Measurements from ENCODE around the gene CAPNS2.
"Not testable (repeated sequence)": the region's sequence is repeated elsewhere in the genome, so short reads cannot be mapped to it uniquely, and the experiment has no call there.

The CAPNS2 gene

DNA sequence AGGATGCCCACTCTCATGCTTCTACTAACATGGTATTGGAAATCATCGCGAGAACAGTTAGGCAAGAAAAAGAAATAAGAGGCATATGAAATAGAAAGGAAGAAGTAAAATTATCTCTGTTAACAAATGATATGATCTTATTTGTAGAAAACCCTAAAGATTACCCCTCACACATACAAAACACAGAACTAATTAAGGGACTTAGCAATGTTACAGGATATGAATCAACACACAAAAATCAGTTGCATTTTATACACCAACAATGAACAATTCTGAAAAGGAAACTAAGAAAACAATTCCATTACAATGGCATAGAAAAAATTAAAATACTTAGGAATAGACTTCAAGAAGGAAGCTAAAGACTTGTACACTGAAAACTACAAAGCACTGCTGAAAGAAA lies 2.7 kb upstream of the CAPNS2 start:
- in situ Hi-C loops (cut with MboI; ENCODE audit: low pct_unique_long_range_greater_than_20kb, low sequenced_read_pairs): no loop called here
- no peak for DNase-seq

DNA sequence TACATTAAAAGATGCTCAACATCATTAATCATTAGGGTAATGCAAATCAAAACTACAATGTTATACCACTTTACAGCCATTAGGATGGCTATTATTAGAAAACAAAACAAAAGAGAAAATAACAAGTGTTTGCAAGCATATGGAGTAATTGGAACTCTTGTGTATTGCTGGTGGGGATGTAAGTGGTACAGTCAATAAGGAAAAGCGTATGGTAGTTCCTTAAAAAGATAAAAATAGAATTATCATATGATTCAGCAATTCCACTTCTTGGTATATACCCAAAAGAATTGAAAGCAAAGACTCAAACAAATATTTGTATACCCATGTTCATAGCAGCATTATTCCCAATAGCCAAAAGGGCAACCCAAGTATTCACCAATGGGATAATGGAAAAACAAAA lies 1.4 kb upstream of the CAPNS2 start:
- no peak for DNase-seq
- in situ Hi-C loops (cut with MboI; ENCODE audit: low pct_unique_long_range_greater_than_20kb, low sequenced_read_pairs): no loop called here

DNA sequence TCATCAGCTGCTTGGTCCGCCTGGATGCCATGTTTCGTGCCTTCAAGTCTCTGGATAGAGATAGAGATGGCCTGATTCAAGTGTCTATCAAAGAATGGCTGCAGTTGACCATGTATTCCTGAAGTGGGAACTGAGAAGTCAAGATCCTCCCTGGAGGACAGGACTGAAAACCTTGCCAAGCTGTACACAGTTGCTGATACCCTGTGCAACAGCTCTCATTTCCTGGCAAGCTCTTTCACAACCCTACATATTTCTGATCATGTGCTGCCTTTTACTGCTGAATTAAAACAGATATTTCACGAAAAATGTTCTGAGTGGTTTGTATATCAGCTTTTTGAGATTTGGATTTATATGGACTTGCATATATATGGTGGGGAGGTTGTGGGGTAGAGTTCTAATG lies 898 bp downstream of the CAPNS2 start:
- no peak for DNase-seq
- in situ Hi-C loops (cut with MboI; ENCODE audit: low pct_unique_long_range_greater_than_20kb, low sequenced_read_pairs): no loop called here

DNA sequence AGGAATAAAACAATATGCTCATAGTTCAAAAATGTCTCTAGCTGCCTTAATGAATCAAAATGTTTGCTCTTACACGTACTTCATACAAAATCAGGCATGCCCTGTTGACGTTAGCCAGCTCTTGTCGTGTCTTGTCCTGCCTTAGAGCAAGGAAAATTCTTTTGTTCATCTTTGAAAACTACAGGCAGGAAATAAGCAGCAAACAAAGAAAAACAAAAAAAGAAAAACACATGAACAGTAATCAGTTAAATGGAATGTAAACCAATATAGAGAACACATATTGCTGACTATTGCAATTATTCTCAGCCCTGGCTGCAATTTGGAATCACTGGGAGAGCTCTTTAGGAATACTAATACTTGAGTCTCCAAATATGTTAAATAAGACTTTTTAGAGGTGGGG lies 1.7 kb downstream of the CAPNS2 start:
- in situ Hi-C loops (cut with MboI; ENCODE audit: low pct_unique_long_range_greater_than_20kb, low sequenced_read_pairs): no loop called here
- DNase-seq: no peak

DNA sequence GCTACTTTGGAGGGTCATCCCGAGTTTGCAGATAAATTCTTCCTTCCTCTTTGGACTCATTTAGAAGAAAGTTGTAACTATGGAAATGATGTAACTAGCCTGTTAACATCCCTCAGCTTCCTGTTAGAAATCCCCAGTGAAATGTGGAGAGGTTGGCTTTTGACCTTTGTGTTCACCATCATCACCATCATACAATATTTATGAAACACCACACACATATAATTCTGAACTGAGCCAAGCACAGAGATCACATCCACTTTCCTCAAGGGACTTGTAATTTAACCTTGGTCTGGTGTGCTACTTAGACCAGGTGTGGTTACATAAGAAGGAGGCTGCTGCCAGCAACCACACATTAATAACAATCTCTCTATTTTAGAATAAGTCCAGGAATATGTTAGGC lies 2.5 kb downstream of the CAPNS2 start:
- DNase-seq: no peak
- in situ Hi-C loops (cut with MboI; ENCODE audit: low pct_unique_long_range_greater_than_20kb, low sequenced_read_pairs): no loop called here

DNA sequence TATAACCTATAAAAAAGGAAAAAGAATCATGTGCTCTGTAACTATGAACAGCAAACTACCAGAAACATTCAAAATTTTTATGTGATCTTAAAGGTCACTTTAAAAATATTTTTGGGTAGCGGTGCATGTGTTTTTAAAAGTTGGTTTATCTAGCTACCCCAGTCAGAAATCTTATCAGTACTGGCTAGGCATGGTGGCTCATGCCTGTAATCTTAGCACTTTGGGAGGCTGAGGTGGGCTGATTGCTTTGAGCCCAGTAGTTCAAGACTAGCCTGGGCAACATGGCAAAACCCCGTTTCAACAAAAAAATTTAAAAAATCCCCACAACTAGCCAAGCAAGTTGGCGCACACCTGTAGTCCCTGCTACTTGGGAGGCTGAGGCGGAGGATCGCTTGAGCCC lies 3.7 kb downstream of the CAPNS2 start:
- in situ Hi-C loops (cut with MboI; ENCODE audit: low pct_unique_long_range_greater_than_20kb, low sequenced_read_pairs): no loop called here
- DNase-seq: no peak

DNA sequence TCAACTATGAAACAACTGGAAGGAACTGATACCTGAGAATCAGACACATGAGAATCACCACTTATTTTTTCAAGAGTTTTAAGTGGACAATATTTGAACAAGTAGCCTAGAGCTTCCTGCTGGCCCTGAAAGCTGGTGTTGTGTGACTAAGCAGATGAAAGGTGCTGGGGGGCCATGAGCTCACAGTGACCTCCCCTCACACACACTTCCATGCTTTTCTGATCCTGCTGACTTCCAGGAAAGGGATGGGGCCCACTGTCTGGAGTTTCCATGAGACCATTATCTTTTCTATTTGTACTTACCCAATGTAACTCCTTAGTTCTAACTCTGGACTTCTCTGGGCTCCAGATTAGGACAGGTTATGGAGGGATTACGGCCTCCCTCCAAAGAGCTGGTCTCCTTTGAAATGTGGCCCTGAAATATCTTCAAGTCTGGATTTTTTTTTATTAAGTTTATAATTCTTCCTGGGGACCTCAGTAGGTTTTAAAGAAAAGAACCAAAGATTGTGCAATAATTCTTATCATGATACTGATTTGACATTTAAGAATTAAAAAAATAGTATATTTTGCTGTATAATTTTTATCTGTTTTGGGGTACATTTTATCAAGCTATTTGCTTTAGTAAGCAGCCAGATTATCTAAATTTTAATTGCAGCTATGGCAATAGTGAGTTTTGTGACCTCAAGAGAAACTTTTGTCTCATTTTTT lies 4.9 kb downstream of the CAPNS2 start:
- DNase-seq: no peak
- in situ Hi-C loops (cut with MboI; ENCODE audit: low pct_unique_long_range_greater_than_20kb, low sequenced_read_pairs): no loop called here

DNA sequence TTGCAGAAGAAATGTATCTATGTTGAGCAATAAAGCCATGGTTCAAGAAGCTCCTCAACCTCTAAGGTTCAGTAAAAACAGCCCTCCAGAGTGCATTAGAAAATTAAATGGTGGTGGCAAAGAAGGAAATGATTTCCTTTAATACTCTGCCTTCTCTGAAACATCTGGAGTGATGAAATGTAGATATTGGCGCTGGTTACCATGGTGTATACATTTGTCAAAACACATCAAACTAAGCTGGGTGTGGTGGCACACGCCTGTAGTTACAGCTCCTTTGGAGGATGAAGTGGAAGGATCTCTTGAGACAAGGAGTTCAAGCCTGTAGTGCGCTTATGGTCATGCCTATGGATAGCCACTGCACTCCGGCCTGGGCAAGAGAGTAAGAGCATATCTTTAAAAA lies 6.0 kb downstream of the CAPNS2 start:
- no peak for DNase-seq
- in situ Hi-C loops (cut with MboI; ENCODE audit: low pct_unique_long_range_greater_than_20kb, low sequenced_read_pairs): no loop called here

DNA sequence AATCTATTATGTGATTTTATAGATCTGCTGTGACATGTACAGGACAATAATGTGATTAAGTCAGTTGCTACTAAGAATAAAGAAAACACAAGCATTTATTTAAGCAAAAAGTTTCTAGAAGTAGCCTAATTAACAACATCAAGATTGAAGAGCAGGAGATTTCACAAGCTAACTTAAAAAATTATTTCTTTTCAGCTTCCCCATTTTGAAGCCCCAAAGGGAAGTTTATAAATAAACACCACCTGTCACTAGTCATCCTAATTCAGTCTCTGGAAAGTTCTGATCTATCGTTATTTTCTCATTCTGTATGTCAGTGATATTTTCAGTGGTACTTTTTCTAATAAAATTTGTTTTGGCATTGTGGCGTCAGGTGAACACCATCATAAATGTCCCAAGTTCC lies 8.3 kb downstream of the CAPNS2 start:
- DNase-seq: no peak
- in situ Hi-C loops (cut with MboI; ENCODE audit: low pct_unique_long_range_greater_than_20kb, low sequenced_read_pairs): no loop called here

DNA sequence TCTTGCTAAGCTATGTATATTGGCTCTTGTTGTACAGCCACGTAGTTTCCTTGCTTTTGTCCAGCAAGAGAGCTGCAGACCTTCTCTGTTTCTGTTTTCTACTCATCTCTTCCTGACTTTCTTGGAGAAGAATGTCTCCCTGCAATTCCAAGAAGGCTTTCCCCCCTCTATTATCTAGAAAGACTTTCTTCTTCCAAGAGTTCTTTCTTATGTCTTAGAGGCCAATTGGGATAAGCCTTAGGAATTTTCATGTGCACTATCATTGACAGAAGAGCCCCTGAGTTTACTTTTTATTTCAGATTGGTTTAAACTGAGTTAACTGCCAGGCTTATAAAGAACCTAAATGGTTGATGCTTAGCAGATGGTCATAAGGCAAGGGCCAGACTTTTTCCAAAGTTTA lies 9.0 kb downstream of the CAPNS2 start:
- no peak for DNase-seq

DNA sequence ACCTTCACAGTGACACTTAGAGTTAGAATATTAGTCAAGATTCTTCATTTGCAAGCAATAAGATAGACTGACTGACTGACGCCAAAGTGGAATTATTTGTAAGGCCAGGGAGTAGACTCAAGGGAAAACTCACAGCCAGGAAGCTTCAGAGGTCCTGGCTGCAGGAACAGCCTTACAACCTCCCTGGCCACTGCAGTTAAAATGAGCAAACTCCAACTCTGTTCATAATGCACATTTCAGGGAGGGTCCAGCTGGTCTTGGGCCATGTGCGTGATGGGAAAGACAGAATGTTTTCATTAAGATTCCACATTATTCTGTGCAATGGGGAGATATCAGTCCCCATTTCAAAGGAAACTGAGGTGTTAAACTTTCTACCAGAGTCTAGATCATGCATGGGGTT lies 9.9 kb downstream of the CAPNS2 start:
- DNase-seq: no peak
- in situ Hi-C loops (cut with MboI; ENCODE audit: low pct_unique_long_range_greater_than_20kb, low sequenced_read_pairs): no loop called here

More for the DNA sequence above, 9.0 kb downstream of the CAPNS2 start:
- in situ Hi-C loops (cut with MboI; ENCODE audit: low pct_unique_long_range_greater_than_20kb, low sequenced_read_pairs): no loop called here

DNA sequence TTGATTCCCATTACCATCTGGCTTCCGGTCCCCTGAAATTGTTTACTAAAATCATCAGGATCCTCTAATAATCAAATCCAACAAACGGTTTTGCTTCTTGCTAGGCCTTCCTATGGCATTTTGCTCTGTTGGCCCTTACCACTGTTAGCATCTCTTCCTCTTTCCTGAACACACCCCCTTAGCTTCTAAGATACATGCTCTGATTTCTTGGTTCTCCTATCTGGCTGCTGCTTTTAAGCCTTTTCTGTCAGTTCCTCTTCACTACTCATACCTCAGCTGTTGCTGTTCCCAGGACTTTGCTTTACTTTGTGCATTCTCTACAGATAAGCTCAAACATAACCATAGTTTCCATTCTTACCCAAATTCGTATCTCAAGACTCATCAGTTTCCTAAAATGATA lies 11.4 kb downstream of the CAPNS2 start:
- DNase-seq: peak; percentile 15
- in situ Hi-C loops (cut with MboI; ENCODE audit: low pct_unique_long_range_greater_than_20kb, low sequenced_read_pairs): no loop called here

DNA sequence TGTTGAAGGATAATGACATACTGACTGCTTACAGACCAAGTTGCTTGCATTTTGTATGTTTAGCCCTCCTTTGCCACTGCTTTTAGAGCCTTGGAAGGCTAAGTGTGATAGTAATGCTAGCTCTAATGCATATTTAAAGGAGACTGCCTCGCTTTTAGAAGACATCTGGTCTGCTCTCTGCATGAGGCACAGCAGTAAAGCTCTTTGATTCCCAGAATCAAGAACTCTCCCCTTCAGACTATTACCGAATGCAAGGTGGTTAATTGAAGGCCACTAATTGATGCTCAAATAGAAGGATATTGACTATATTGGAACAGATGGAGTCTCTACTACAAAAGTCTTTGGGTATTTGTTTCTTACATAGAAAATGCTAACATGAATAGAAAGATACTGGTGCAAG lies 19.1 kb downstream of the CAPNS2 start:
- in situ Hi-C loops (cut with MboI; ENCODE audit: low pct_unique_long_range_greater_than_20kb, low sequenced_read_pairs): no loop called here
- DNase-seq: no peak

DNA sequence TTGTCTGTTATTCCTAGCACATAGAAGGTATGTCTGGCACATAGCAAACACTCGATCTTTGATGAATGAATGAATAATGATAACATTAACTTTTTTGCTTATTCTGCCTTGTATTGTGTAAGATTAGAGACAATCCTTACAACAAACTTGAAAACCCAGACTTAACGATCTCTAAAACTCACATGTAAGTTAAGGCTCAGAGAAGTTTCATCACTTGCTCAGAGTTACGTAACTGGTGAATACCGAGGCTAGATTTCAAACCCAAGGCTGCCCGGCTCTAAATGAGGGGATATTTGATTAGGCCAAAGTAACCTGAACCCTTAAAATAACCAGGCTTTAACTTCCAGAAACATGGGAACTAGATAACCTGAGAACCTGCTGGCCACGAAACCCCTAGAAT lies 22.3 kb downstream of the CAPNS2 start:
- in situ Hi-C loops (cut with MboI; ENCODE audit: low pct_unique_long_range_greater_than_20kb, low sequenced_read_pairs): no loop called here

DNA sequence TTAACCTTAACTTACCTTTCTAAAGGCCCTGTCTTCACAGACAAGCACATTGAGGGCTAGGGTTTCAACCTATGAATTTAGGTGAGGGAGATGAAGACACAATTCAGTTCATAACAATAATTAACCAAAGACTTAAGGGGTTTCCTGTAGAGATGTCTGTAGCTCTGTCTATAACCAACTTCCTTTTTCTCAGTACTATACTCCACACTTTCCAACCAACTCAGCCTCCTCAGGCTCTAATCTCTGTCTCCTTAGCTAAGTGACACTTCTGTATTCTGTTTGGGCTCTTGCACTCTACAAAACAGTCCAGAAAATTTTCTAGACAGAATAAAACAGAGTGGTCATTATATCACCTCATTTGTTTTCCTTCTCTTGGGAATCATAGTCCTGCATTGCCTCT lies 25.8 kb downstream of the CAPNS2 start:
- in situ Hi-C loops (cut with MboI; ENCODE audit: low pct_unique_long_range_greater_than_20kb, low sequenced_read_pairs): no loop called here
- peak; percentile 63 for DNase-seq

More for the DNA sequence above, 22.3 kb downstream of the CAPNS2 start:
- no peak for DNase-seq

DNA sequence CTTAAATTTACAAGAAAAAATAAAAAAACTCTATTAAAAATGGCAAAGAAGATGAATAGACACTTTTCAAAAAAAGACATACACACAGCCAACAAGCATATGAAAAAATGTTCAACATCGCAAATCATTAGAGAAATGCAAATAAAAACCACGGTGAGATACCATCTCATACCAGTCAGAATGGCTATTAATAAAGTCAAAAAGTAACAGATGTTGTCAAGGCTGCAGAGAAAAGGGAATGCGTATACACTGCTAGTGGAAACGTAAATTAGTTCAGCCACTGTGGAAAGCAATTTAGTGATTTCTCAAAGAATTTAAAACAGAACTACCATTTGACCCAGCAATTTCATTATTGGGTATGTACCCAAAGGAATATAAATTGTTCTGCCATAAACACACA lies 31.4 kb downstream of the CAPNS2 start:
- in situ Hi-C loops (cut with MboI; ENCODE audit: low pct_unique_long_range_greater_than_20kb, low sequenced_read_pairs): no loop called here
- DNase-seq: no peak

DNA sequence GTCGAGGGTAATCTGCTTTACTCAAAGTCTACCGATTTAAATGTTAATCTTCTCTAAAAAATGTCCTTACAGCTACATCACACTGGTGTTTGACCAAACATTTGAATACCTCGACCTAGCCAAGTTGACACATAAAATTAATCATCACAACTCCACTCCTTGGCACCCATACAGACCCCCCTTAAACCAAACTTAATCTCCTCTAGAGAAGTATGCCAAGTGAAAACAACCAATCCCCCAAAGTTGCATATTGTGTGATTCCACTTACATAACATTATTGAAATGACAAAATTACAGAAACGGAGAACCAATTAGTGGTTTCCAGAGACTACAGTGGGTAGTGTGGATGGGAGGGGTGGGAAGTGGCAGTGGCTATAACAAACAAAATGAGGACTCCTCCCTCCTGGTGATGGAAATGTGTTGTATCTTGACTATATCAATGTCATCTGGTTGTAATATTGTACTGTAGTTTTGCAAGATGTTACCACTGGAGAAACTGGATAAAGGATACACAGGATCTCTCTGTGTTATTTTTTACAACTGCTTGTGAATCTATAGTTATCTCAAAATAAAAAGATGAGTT lies 39.4 kb downstream of the CAPNS2 start:
- in situ Hi-C loops (cut with MboI; ENCODE audit: low pct_unique_long_range_greater_than_20kb, low sequenced_read_pairs): no loop called here
- DNase-seq: no peak

DNA sequence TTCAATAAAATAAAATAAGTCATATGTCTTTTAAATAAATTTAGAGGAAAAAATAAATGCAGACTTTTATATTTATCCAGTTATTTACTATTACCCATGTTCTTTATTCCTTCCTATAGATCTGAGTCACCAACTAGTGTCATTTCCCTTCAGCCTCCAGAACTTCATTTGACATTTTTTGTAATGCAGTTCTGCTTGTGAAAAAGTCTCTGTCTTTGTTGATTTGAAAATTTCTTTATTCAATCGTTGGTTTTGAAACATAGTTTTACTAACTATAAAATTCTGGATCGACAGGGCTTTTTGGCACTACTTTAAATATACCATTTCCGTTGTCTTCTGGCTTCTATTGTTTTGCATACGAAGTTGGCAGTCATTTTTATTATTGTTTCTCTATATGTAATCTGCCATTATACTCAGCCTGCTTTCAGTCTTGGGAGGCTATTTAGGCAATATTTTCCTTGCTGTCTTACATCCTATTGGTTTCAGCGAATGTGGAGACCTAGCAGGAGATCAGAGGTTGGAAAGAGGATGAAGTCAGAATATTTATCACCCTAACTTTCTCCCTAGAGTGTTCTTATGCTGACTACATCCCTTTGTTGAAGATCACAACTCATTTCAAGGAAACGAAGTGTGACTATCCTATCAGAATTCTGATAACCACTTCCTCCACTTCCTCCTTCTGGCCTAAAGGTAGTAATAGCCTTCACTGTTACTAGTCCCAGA lies 47.3 kb downstream of the CAPNS2 start:
- DNase-seq: no peak
- in situ Hi-C loops (cut with MboI; ENCODE audit: low pct_unique_long_range_greater_than_20kb, low sequenced_read_pairs): no loop called here

DNA sequence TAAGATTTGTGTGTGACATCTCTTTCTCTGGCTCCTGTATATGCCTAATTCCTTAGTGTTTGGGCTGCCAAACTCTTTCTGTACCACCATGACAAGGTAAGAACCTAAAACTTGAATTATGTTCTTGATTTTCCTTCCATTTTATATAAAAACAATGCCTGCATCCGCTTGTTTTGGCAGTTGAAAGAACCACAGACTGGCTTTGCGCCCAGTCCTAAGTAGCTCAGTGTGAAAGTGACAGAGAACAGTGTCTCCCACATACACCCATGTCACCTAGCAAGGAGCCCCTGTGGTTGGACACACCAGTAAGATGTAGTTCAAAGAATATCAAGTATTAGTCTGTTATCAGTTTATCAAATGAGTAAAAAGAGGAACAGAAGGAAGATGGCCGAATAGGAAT lies 48.6 kb downstream of the CAPNS2 start:
- no peak for DNase-seq
- in situ Hi-C loops (cut with MboI; ENCODE audit: low pct_unique_long_range_greater_than_20kb, low sequenced_read_pairs): no loop called here

DNA sequence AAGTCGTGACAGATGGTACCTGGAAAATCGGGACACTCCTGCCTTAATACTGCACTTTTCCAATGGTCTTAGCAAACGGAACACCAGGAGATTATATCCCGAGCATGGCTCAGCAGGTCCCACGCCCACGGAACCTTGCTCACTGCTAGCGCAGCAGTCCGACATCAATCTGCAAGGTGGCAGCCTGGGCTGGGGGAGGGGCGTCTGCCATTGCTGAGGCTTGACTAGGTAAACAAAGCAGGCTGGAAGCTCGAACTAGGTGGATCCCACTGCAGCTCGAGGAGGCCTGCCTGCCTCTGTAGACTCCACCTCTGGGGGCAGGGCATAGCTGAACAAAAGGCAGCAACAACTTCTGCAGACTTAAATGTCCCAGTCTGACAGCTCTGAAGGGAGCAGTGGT lies 49.2 kb downstream of the CAPNS2 start:
- in situ Hi-C loops (cut with MboI; ENCODE audit: low pct_unique_long_range_greater_than_20kb, low sequenced_read_pairs): not testable (repeated sequence)

More for the DNA sequence above, 49.2 kb downstream of the CAPNS2 start:
- not testable (repeated sequence) for DNase-seq

All from KBM-7 (cell line).